Fibroblast of skin of right biceps (primary cell): ENCODE results near the gene ARHGEF26.

Source experiments
- DNase-seq: peaks from one replicate; pipeline ENCODE4 v3.0.0-alpha.2; 2013

ARHGEF26 gene

GRCh38 chr3:154161806-154162205 is 40.6 kb downstream of the ARHGEF26 start:
- DNase-seq = no peak

- no peak for DNase-seq
Observed at GRCh38 chr3:154164387-154164786, 43.2 kb downstream of the ARHGEF26 start.

- DNase-seq = no peak
Observed at GRCh38 chr3:154168998-154169795, 48.0 kb downstream of the ARHGEF26 start.

GRCh38 chr3:154169796-154170110 is 48.6 kb downstream of the ARHGEF26 start:
- no peak for DNase-seq

- DNase-seq = no peak
Observed at GRCh38 chr3:154170300-154170699, 49.1 kb downstream of the ARHGEF26 start.

GRCh38 chr3:154175041-154175440 is 53.9 kb downstream of the ARHGEF26 start:
- DNase-seq = no peak

- peak; percentile 26 for DNase-seq
Observed at GRCh38 chr3:154176036-154176435, 54.8 kb downstream of the ARHGEF26 start.

GRCh38 chr3:154177406-154177805 is 56.2 kb downstream of the ARHGEF26 start:
- DNase-seq = no peak

- DNase-seq = no peak
Observed at GRCh38 chr3:154178172-154178571, 57.0 kb downstream of the ARHGEF26 start.

- no peak for DNase-seq
Observed at GRCh38 chr3:154180836-154181691, 59.9 kb downstream of the ARHGEF26 start.

GRCh38 chr3:154182322-154182922 is 61.2 kb downstream of the ARHGEF26 start:
- DNase-seq = no peak

GRCh38 chr3:154182975-154183374 is 61.8 kb downstream of the ARHGEF26 start:
- DNase-seq = no peak

GRCh38 chr3:154184582-154184981 is 63.4 kb downstream of the ARHGEF26 start:
- DNase-seq = no peak

GRCh38 chr3:154188437-154188836 is 67.2 kb downstream of the ARHGEF26 start:
- no peak for DNase-seq

- no peak for DNase-seq
Observed at GRCh38 chr3:154188846-154189245, 67.7 kb downstream of the ARHGEF26 start.

- no peak for DNase-seq
Observed at GRCh38 chr3:154191520-154191919, 70.3 kb downstream of the ARHGEF26 start.

- no peak for DNase-seq
Observed at GRCh38 chr3:154192225-154192624, 71.0 kb downstream of the ARHGEF26 start.

GRCh38 chr3:154193000-154193615 is 71.9 kb downstream of the ARHGEF26 start:
- DNase-seq = peak; percentile 40

GRCh38 chr3:154194877-154195276 is 73.7 kb downstream of the ARHGEF26 start:
- no peak for DNase-seq

- no peak for DNase-seq
Observed at GRCh38 chr3:154195620-154196356, 74.6 kb downstream of the ARHGEF26 start.

GRCh38 chr3:154197751-154198150 is 76.6 kb downstream of the ARHGEF26 start:
- DNase-seq = no peak

GRCh38 chr3:154209499-154209898 is 88.3 kb downstream of the ARHGEF26 start:
- no peak for DNase-seq

- DNase-seq = no peak
Observed at GRCh38 chr3:154210986-154211385, 89.8 kb downstream of the ARHGEF26 start.
